Caki2 (cell line): ENCODE data around the gene ACTN1. TPM values are rescaled to one million over a fixed set of nuclear protein-coding genes. Genes with fewer than 3 reads are reported as not detected.
"Not testable (repeated sequence)": the region's sequence is repeated elsewhere in the genome, so short reads cannot be mapped to it uniquely, and the experiment has no call there.

Source experiments
- DNase-seq: peaks from one replicate; pipeline ENCODE4 v3.0.0-alpha.2; 2015; ENCODE audit warnings: low read depth
- in situ Hi-C: cut with HindIII; loops from 2 replicates; pipeline ENCODE4 v1.10.0; 2016; ENCODE audit warnings: low sequenced_read_pairs, low pct_unique_long_range_greater_than_20kb, mixed read lengths
- total RNA-seq: library from RNA; depleted of rRNA; stranded (reverse); fragments of >200 nt; shearing (Covaris generic); gene quantifications from 2 replicates; pipeline ENCODE4 v1.2.3, GENCODE V29; 2014; ENCODE audit warnings: low replicate concordance; rRNA removed

ACTN1 gene
- total RNA-seq = 53.5 and 57.0 TPM in 2 replicates

DNA sequence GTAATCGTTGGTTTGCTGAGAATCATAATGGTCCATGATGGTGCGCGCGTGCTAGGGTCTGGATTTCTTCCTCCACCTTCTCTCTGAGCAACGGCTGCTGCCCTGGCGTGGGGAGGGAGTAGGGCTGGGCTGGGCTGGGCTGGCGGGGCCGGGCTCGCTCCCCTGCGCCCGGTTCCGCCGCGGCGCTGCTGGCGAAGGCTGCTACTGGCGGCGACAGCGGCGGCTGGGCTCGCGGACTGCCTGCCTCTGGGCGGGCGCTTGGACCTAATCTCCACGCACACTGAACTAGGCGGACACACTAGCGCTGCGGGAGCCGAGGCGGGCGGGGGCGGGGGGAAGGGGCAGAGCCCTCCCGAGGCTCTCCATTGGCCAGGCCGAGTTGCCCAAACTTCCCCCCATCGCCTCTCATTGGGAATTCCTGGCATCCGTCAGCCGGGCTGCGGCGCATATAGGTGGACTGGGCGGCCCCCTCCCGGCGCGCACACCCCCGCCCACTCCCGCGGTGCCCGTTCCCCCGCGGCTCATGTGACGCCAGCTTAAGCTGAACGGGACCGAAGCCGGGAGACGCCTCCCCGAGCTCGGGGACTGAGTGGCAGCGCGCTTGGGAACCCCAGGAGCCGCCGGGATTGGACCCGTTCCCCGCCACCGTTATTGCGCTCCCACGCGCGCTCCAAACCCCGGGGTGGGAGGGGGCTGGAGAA, at the start of gene ACTN1:
Gene ACTN1 (minus strand): TSS at position 282 of the 701 bp plus-strand sequence. CDS start 246 bp downstream, at position 36.
- DNase-seq = peak; percentile 91
- in situ Hi-C loops = no loop called here

DNA sequence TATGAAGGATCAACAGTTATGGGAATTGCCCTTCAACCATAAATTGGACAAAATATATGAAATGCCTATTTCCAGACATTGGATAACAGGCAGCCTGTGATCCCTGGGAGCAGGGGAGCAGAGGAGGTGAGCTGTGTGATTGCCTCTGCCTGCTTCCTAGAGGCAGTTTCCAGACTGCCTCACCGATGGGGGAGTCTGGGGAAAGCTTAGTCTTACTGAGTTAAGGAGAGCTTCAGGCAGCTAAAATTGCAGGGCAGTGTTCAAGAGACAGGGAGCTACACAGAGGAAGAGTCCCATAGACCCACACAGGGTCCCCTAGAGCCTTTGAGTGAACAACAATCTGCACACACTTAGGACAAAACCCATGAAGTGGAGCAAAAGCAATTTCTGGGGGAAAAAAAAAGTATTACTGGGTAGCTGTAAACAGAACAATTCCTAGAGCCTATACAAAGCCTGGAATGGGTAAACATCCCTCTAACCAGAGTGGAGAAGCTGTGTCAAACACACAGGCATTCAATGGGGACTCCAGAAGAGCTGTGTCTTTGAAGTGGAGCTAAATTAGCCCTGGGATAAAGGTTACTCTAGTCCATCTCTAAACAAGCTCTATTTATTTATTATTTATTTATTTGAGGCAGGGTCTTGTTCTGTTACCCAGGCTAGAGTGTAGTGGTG, 48.3 kb upstream of the ACTN1 start:
- in situ Hi-C loops = no loop called here

DNA sequence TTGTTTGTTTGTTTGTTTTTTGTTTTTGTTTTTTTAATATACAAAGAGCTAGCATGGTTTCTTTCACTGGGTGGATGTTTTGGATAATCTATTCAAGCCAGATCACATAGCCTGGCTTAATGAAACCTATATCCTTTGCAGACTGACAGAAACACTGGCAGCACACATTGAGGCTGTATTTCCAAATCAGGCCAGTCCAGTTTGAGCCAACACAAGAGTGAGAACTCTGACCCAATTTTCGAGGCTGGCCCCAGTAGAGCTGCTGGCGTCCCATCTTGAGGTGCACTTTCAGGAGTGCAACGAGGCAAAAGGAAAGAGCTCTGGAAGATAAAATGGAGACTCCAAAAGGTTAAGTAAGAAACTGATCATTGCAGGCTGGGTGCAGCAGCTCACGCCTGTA, 43.9 kb upstream of the ACTN1 start:
- in situ Hi-C loops = no loop called here
- DNase-seq = no peak

More for the DNA sequence above, 48.3 kb upstream of the ACTN1 start:
- DNase-seq = no peak

DNA sequence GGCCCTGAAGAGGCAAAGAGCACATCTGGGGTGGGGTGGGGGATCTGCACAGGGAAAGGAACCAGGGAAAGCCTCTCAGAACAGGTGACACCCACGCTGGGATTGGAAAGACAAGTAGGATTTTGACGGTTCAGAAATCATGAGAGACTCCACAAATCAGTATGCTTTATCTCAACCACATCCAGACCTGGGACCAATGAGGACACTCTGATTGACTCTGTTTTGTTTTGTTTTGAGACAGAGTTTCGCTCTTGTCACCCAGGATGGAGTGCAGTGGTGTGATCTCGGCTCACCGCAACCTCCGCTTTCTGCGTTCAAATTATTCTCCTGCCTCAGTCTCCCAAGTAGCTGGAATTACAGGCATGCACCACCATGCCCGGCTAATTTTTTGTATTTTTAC, 43.0 kb upstream of the ACTN1 start:
- in situ Hi-C loops = not testable (repeated sequence)

DNA sequence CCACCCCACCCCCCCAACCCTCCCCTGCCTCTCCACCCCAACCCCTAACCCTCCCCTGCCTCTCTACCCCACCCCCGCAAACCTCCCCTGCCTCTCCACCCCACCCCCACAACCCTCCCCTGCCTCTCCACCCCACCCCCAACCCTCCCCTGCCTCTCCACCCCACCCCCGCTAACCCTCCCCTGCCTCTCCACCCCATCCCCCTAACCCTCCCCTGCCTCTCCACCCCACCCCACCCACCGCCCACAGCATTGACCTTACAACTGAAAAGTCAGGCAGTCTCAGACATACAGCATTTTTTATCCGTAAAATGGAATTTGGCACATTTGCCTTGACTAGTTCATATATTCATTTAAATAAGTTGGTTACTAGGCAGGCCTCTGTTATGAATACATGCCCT, 38.6 kb upstream of the ACTN1 start:
- DNase-seq = no peak
- in situ Hi-C loops = no loop called here

More for the DNA sequence above, 43.0 kb upstream of the ACTN1 start:
- DNase-seq = not testable (repeated sequence)

DNA sequence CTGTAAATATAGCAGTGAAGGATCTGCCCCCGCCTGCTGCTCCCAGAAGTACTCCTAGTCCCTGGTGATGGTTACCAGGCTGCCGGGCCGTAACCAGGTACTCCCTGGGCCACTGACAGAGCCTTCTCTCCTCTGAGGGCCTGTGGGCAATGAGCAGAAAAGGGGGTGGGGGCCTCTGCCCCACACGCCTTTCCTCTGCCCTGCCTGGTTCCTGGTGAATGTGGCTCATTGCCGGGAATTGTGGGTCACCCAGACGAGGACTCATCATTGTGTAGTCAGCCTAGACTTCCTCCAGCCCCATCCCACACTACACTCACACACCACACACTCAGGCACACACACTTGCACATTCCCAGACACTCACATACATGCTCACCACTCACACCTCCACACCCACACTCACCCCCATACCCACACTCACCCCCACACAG, 35.7 kb upstream of the ACTN1 start:
- in situ Hi-C loops = no loop called here
- DNase-seq = no peak

DNA sequence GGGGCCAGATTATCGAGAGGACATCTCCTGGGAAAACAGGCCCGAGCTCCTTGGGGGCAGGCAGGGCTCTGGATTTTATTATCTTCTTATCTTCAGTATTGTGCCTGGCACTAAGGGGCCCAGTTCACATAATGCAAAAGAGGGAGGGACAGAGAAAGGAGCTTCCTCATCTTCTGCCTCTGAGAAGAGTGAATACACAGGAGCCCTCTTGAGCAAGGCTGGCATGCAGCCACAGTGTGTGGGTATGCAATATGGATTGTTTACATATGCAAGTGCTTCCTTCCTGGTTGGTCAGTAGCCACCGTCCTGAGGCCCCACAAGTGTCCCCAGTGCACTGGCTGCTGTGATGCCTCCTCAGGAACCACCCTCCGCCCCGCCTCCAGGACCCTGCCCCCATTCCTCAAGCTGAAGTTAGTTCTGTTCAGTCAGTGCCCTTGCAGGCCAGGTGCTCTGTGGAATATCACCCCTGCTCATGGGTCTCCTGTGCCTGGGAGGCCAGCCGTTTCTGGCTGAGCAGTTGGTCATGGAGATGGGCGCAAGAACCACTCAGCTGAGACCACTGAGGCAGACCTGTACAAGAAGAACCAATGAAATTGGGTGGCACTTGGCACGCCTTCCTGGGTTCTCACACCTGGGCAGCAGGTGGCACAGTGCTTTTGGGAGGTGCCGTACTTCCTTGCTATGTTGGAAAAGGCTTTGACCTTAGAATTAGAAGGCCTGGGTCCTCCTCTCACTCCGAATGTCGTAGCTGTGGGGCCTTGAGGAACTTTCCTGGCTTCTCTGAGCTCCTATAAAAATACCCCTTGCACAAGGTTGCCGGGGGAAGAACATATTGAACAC, 35.1 kb upstream of the ACTN1 start:
- peak; percentile 72 for DNase-seq
- in situ Hi-C loops = no loop called here

DNA sequence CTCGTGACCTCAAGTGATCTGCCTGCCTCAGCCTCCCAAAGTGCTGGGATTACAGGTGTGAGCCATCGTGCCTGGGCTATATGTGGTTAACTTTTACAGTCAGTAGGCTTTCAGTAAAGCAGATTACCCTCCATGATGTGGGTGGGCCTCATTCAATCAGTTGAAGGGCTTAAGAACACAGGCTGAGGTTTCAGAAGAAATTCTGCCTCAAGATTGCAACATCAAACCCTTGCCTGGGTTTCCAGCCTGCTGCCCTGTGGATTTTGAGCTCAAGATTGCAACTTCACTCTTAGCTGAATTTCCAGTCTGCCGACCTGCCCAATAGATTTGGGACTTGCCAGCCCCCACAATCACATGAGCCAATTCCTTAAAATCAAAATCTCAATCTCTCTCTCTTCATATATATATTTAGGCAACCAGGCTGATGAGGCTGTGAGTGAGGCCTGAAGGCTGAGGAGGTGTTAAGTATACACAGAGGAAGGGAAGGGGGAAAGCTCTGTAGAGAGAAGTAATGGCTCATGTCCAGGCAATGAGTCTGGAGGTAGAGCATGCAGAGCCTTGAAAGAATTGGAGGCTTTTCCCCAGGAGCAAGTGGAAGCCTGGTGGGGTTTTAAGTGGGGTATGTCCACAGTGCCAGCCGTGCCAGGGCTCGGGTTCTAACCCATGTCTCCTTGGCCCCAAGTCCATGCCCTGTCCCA, 33.3 kb upstream of the ACTN1 start:
- in situ Hi-C loops = no loop called here
- no peak for DNase-seq

DNA sequence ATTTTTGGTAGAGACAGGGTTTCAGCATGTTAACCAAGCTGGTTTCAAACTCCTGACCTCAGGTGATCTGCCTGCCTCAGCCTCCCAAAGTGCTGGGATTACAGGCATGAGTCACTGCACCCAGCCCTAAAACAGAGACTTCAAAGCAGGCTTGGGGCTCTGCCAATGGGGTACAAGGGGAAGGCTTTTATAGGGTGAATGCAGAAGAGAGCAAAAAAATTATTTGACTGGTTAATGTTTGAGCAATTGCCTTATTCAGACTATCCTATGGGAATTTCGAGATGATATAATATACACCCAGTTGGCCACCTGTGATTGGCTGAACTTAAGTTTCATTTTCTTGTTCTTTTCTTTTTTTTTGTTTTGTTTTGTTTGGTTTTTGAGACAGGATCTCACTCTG, 31.5 kb upstream of the ACTN1 start:
- in situ Hi-C loops = no loop called here
- no peak for DNase-seq

DNA sequence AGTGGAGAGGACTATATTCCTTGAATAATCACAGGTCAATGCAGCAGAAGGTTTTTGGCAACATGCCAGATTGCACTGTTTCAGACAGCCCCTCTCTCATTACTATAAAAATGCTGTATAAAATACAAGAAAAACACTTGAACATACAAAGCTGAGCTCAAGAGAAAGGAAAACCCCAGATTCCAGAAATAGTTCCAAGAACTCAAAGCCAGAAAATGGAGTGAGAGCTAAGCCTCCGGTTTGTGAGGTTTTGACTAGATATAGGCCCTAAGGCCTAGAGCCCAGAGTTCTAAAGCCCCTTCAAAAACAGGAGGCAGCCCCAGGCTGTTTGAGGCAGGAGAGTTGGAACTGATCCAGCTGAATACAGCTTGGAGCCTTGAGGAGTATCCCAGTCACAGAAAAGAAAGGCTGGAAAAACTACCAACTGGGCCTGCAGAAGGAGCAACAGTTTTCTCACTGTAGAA, 29.4 kb upstream of the ACTN1 start:
- no peak for DNase-seq
- in situ Hi-C loops = no loop called here

DNA sequence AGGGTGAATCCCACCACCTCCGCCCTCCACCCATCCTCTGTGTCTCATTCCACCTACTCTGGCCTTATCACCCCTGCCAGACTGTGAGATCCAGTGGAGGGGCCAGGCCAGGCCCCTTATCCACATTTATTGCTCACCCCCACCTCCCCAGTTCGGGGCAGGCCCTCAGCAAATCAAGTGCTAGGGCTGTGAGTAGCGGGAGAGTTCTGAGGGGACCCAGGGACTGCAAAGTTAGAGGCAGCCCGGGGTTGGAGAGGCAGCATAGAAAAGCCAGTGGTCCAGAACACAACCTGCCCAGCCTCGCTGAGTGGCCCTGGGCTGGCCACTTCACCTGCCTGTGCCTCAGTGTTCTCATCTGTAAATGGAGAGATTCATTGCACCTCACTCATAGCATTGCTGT, 27.2 kb upstream of the ACTN1 start:
- no peak for DNase-seq
- in situ Hi-C loops = no loop called here

DNA sequence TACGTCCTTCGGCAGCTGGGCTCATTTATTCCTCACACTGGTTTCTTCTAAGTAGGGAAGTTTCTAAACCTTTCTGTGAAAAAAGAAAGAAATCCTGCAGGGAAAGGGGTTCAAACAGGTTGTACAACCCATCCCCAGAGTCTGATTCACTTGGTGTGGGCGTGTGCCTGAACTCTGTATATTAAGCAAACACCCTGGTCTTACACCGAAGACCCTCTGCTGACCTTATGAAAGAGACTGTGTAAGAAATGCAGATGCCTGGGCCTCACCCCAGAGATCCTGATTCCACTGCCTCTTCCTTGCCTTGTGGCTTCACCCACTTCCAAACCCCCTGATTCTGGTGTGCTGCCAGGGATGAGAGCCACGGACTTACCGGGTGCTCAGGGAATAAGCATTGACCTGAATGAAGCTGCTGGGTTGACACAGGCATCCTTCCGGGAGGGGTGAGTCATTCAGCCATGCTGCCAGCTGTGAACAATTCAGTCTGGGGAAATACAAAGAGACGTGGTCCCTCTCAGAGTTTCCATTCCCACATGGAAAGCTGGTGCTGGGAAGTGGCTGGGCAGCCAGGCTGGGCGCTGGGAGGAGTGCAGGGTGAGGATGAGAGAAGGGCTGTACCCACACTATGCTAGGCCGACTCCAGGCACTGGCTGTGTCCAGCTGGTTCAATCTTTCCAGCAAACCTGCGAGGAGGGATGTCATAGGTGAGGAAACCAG, 26.5 kb upstream of the ACTN1 start:
- in situ Hi-C loops = no loop called here
- DNase-seq = peak; percentile 47

DNA sequence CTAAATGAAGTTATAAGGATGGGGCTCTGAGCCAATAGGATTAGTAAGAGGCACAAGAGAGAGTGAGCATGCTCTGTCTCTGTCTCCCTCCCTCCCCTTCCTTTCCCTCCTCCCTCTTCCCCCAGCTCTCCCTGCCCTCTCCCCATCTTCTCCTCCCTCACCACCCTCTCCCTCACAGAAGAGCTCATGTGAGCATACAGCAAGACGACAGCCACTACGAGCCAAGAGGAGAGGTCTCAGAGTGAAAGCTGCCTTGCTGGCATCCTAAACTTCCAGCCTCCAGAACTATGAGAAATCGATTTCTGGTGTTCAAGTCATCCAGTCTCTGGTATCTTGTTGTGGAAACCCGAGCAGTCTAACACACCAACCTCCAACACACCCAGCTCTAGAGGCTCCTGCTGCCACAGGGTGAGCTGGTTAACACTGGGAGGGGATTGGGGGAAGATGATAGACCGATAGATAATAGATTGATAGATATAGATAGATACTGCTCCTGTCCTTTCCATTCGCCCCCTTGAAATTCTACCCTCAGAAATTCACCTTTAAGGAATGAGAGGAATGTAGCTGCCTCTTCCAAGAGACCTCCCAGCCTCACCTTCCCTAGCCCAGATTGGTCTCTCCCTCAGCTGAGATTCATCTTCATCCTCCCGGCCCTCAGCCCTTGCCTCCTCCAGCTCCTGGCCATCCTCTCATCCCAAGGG, 25.8 kb upstream of the ACTN1 start:
- in situ Hi-C loops = no loop called here
- DNase-seq = no peak

DNA sequence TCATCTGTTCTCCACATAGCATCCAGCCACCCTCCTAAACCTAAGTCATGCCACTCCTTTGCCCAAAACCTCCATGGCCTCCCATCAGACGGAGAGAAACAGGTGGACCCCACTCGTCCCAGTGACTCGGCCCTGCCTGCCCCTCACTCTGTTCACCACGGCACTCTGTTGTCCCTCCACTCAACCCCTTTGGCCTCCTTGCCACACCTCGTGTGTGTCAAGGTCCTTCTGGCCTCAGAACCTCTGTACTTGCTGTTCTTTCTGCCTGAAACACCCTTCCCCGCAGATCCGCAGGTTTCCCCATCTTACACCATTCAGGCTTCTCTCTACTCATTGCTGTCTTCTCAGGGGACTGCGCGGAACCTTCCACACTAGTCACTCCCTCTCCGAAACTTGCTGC, 24.5 kb upstream of the ACTN1 start:
- in situ Hi-C loops = no loop called here
- no peak for DNase-seq

DNA sequence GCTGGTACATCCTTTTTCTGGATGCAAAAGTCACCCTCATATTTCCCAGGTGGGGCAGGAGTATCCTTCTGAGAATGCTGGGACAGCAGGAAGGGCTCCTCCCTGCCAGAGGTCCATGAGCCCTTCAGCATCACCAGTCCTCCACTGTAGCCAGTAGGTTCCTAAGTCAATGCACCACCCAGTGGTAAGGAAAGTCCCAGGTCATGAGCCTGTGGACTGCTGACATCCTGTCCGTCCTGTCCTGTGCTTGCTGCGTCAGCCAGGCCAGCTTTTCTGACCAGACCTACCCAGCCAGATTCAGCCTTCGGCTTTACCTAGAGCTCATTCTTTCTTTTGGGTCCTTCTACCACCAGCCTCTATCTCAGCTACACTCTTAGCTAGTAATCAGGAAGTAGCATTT, 23.0 kb upstream of the ACTN1 start:
- in situ Hi-C loops = no loop called here
- DNase-seq = no peak

DNA sequence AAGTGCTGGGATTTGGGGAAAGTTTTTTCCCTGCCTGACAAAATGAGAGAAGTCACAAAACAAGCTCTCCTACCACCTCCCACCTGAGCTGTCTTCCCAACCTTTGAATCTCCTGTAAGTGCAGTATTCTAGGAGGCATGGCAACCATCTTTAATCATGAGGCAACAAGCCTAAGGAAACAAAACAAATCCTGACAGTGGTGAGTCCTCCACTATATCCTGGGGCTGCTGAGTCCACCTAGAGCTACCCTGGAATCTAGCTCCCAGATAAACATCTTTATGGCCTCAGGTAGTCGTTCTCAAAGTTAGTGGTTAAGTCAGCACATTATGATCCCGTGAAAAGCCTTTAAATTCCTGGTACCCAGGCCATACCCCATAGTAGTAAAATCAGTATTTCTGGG, 22.3 kb upstream of the ACTN1 start:
- no peak for DNase-seq
- in situ Hi-C loops = no loop called here

DNA sequence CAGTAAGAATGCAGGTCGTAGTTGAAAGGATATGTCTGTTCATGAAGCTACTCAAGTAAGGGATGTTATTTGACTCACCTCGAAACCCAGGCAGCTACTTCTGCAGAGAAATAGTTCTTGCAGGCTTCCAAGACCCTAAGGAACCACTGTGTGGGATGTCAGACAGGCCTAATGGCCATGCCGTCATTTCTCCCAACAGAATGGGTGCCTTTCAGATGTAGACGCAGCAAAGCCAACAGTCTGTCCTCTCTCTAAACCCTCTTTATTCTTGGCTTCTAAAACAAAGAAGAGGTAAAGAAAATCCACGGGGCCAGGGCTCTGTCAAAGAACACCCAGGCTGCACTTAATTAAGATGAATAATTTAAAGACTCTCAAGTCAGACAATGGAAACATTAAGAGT, 19.0 kb upstream of the ACTN1 start:
- in situ Hi-C loops = no loop called here
- no peak for DNase-seq
